Ovary (tissue), 3 donors: ENCODE measurements around the gene CACNA1C.

Experiments used
- CTCF ChIP-seq, 3 donors: fragments of 450-650 bp in 2 of 3; fragments of 200-600 bp in 1 of 3; IDR thresholded peaks; one replicate each; pipeline versions ENCODE4 v1.5.1 to v1.8.0; 2016 to 2022; ENCODE audit warnings: antibody characterized with exemption in 3 of 3, mild to moderate bottlenecking in 1 of 3
- EP300 ChIP-seq: sonication (generic); formaldehyde crosslinking; IDR thresholded peaks from one replicate; pipeline ENCODE4 v1.6.1; 2017; ENCODE audit warnings: antibody characterized with exemption
- POLR2A ChIP-seq: fragments of 450-650 bp; IDR thresholded peaks from one replicate; pipeline ENCODE4 v1.6.1; 2017; ENCODE audit warnings: antibody characterized with exemption, mild to moderate bottlenecking, moderate library complexity
- donor health status: DM: no; HTN: no; CAD: no.

- TF ChIP-seq POLR2A (no peak), CTCF (IDR thresholded peaks at IDR 0.05) (no peak), EP300 (no peak)
Measured at GRCh38 chr12:2229661-2230539, 177.1 kb downstream of the CACNA1C start.
